Superior temporal gyrus (tissue), 1 donor: ENCODE results near the gene KAT2A.
"Not testable (repeated sequence)": the region's sequence is repeated elsewhere in the genome, so short reads cannot be mapped to it uniquely, and the experiment has no call there.

ENCODE experiments used
- DNase-seq: peaks from one replicate; pipeline ENCODE4 v3.0.0-alpha.2; 2016; ENCODE audit errors: extremely low spot score

Gene KAT2A

DNA sequence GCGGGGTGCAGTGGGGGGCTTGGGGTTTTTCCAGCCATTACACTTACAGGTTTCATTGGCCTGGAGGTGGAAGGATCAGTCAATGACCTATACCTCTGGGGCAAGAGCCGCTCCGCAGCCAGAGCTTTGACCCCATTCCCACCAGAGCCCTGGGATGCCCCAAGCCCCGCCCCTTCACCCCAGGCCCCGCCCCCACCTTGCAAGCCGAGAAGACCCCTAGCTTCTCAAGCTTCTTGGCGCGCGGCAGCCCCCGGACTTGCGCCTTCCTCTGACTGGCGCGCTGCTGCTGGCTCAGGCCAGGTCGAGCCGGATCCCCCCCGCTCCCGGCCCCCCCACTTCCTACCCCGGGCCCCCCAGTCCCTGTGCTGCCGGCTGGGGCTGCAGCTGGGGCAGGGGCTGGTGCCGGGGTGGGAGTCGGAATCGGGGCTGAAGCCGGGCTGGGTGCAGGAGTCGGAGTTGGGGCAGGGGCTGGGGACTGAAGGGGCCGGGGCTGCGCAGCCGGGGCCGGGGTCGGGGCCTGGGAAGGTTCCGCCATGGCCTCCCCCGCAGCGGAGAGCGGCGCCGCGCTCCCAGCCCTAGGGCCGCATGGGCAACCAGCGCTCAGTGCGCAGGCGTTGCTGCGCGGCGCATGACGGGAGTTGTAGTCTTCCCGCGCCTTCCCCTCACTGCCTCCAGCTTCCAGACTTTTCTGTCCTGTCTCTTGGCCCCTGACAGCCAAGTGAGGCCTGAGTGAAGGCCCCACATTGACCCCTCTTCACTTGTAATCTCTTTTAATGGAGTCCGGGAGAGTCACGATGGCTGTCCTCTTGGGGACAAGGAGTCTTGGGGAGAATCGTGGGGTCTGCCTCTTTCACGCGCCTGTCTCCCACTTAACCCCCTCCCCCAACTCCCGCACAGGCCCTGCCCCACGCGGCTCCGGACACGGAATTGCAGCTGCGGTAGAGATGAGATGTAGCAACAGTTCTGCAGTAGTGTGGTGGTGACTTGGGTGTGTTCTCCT lies at the start of gene KAT2A:
TSS of gene KAT2A (minus strand) at position 598 of the 1,000 bp plus-strand sequence. CDS start at position 535, 63 bp downstream.
- DNase-seq = peak; percentile 94

DNA sequence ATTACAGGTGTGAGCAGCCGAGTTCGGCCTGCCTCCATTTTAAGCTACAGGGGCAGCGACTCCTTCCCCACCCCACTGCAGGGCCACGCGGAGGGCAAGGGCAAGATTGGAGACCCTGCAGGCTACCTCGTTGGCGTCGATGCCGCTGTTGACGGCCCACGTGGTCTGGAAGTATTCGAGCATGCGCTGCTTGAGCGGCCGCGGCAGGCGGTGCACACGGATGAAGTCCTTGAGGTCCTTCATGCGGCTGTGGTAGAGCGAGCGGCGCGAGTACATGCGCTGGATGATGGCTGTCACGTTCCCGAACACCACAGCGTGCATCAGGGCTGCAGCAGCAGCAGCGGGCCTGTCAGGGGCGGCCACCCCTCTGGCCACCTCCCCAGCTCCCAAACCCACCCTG lies 48.2 kb upstream of the KAT2A start:
- DNase-seq = no peak

DNA sequence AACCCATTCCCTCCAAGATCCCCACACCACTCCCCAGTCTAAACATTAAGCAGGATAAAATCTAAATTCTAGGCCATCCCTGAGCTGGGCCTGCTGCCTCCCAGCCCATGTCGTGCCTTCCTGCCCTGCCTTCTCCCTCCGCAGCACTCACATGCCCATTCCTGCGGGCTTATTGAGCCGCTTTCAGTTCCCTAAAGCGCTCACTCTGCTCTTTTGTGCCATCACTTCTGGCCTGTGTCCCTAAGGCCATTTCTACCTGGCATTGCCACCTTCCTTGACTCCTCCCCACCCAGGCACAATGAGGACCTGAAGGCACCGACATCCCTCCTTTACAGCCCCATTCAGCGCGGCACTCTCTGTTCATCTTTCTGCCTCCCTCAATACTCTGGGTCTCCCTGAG lies 46.6 kb upstream of the KAT2A start:
- DNase-seq = no peak

DNA sequence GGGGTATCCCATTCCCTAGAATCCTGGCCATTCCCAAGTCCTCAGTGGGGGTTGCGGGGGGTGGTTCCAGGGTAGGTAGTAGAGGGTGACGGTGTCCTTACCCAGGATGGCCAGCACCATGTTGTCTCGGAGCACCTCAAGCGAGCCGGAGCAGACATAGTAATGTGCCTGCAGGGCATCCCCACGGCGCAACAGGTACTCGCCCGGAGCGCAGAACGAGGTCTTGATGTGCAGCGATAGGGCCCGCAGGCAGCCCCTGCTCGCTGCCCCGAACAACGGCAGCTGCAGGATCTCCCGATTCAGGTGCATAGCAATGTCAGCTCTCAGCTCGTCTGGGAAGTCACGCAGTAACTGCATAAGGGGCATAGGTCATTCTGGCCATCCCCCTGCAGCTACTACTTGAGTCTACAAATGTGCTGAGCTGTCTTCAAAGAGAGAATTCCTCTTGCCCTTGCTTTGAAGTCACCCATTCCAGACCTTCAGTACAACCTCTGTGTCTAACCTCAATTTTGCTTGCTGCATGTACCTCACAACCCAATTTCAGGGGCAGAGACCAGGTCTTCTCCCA lies 45.1 kb upstream of the KAT2A start:
- no peak for DNase-seq

DNA sequence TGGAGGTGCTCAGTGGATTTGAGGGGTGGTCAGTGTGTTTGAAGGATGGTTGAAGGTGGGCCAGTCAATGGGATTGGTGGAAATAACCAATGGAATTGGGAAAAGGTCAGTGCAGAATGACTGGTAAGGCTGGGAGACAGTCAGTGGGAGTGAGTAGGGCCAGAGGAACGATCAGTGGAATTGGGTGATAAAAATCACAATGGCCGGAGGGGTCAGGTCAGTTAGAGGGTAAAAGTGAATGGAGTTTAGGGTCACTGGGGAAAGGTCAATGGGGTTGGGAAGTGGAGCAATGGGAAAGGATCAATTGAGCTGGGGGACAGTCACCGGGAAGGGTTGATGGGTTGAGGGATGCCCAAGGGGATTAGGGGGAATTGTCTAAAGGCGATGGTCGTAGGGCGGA lies 44.6 kb upstream of the KAT2A start:
- DNase-seq = no peak

DNA sequence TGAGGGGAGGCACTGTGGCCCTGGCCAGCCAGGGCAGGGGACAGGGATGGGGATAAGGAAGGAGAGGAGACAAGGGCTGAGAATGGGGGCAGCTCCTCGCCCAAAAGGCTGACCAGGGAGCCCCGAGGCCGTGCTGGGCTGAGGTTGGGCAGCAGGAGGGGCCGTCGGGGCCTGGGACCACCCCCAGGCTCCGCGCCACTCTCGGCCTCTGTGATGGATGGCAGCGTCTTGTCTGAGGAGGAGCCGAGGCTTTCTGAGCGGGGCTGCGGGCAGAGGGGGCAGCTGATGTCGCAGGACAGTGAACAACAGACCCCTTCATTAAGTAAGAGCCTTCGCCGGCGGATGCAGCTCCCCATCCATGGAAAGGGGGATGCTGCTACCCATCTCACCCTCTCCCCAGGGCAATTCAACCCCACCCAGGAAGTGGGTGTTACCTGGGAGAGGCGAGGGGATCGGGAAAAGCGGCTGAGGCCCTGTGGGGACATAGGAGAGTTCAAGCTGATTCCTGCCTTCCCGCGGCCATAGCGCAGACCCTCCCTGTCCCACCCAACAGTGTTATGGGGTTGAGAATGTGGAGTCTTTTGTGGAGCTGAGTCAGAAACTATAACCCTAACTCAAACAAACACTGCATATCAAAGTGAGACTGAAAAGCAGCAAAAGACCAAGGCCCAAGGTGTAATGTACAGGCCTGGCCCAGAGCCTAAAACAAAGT lies 42.7 kb upstream of the KAT2A start:
- no peak for DNase-seq

DNA sequence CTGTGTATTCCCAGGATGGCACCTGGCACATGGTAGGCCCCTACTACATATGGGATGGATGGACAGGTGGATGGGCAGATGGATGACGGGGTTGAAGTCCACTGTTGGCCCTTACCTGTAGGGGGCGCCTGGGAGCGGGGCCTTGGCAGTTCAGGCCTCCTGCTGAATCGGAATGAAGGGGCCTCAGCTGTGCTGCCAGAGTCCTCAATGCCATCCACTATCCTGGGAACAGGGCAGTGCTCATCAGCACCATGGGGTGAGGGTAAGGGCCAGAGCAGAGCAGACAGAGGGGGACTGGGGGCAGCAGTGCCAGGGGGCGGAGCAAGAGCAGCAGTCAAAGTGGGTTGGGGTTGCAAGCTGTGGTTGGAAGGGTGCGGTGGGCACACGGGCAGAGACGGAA lies 41.9 kb upstream of the KAT2A start:
- DNase-seq = no peak

DNA sequence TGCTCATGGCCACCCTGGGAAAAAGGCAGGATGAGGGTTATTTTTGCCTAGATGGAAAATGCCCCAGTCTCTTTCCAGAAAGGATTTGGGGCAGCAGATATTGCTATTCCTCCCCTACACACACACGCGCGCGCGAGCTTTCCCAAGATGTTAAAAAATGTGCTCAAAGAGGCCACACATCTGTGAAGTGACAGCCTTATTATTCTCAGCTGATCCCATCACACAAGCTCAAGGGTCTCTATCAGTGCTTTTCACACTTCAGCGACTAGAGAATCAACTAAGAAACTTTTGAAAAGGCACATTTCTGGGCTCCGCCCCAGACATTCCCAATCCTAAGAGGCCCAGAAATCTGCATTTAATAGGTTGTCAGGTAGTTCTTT lies 39.4 kb upstream of the KAT2A start:
- DNase-seq = no peak

DNA sequence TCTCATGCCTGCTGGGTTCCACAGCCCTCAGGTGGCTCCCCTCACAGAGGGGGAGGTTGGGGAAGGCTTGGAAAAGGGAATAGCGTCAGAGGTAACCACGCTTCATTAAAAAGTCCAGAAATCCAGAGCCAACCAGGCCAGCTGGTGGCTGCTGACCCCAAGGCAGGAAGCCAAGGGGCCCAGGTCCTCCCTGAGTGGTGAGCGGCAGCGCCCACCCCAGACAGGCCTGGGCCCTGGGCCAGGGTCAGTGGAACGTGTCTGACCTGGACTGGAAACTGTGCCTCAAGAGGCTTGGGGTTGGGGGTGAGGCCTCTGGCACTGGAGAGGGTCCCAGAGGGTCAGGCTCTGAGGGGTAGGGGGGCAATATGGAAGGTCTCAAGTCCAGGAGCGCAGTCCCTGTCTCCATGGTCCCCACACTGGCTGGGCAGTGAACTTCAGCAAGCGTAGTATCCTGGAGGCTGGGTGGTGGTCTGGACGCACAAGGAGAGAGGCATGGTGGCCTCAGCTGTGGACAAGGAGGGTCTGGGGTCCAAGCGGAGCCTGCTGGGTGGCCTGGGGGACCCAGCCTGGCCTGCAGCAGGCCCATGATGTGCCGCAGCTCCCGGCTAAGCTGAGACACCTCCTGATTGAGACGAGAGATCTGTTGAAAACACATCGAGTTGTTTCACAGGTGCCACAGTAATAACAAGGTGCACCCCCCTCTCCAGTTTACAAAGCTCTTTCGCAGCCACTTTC lies 38.8 kb upstream of the KAT2A start:
- DNase-seq = no peak

DNA sequence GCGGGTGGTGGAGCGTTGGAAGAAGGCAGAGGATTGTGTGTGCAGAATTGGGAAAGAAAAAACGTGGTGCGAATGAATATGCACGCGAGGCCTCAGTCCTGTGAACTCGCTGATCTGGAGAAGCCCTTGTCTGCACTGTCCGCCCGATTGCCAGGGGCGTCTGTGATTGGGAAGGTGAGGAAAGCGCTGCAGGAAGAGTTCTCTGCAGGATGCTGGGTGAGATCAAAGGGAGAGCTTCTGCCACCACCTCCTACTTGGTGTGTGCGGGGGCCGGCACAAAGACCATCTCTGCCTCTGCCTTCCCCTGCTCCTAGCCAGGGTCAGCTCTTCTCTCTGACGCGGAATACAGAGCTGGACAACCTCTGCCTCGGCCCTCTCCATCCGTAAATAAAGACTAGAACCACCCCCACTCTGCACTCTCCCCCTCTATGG lies 34.5 kb upstream of the KAT2A start:
- no peak for DNase-seq

DNA sequence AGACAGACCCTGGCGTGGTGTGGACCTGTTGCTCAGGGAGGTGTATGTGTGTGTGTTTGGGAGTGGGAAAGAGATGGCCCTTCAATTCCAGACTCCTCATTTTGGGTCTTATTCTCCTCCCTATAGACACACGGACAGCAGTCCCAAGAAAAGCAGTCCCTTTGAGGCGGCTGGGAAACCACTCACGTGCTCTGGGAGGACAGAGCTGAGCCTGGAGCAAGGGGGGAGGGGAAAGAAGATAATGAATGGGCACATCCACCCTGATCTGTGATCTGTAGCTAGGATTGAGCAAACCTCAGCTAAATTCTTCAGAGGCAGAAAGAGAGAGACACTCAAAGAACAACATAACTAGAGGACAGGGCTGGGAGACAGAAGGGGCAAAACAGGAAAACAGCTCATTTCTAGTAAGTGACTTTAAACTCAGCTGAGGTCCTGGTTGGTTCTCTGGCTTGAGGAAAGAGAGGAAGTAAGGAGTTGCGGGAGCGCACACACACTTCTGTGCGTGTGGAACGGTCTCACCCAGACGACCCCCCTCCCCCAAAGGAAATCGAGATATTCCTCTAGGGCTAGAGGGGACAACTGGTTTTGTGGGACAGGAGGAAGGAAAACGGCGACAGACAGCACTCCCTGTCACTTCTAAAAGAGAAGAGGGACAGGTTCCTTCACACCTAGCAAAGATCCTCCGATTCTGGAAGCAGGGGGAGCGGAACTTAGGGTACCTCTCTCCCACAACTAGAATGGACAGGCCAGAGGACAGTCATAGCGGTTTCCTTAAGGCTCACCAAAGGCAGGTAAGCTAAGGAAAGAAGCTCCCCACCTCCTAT lies 33.0 kb upstream of the KAT2A start:
- no peak for DNase-seq

DNA sequence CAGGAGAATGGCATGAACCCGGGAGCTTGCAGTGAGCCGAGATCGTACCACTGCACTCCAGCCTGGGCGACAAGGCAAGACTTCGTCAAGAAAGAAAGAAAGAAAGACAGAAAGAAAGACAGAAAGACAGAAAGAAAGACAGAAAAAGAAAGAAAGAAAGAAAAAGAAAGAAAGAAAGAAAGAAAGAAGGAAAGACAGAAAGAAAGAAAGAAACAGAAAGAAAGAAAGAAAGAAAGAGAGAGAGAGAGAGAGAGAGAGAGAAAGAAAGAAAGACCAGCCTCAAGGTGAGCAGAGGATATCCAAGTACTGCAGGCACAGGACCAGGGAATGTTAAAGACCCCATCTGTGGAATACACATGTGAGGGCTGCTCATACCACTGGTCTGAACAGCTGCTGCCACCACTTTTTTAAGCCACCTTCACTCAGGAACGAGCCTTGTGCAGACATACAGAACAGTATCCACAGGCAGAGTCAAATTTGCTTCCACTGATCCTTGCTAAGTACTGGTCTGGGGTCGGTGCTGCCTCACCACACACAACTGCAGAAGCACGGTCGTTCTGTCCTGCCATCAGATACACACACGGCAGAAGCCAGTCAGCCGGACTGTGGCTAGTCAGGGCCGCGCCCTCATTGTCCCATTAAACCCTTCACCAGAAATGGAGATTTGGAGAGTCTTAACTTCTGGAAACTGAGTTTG lies 25.9 kb upstream of the KAT2A start:
- no peak for DNase-seq

DNA sequence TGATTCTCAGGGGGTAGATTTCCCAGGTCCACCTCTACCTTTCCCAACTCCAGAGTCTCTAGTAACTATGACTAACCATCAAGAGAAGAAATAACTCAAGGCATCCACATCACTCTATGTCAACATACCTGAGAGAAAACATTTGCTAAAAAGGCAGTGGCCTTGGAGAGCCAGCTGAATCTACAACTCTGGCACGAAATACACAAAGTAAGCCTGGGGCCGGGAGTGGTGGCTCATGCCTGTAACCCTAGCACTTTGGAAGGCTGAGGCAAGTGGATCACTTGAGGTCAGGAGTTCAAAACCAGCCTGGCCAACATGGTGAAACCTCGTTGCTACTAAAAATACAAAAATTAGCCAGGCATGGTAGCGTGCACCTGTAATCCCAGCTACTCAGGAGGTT lies 22.0 kb upstream of the KAT2A start:
- DNase-seq = not testable (repeated sequence)

DNA sequence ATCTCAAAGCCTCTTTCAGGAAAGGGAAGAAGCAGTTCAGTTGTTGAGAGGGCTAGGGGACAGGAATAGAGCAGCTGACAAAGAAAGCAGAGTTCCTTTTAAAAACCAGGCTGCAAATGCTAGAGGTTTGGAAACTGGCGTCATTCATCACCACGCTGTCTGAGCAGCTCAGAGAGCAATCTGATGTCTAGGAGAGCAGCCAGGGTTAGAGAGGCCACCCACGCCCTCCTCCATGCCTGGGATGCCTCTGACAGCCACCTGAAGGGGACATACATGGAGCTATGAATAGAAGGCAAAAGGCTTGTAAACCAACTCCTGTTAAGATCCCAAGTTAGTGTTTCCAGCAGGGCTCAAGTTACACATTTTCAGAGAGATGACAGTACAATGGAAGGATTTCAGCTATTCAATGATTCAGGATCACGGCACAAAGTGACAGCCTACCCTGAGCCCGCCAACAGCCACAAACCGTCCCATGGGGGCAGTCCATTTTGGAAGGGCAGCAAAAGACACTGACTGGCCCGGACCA lies 21.3 kb upstream of the KAT2A start:
- no peak for DNase-seq

DNA sequence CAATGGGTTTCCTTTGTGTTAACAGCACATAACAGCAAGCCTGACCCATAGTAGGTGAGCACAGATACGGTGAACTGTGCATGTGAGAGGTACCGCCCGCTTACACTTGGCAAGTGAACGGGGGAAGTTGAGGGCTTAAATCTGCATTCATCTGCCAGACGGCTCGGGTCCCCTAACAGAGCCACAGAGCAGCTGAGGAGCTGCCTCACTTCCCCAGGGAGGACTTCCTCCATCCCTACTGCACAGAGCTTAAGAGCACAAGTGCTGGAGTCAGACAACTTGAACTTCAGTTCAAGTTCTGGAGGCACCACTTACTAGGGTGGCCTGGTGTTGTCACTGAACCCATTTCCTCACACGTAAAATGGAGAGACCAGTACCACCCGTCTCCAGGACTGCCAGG lies 20.2 kb upstream of the KAT2A start:
- no peak for DNase-seq

DNA sequence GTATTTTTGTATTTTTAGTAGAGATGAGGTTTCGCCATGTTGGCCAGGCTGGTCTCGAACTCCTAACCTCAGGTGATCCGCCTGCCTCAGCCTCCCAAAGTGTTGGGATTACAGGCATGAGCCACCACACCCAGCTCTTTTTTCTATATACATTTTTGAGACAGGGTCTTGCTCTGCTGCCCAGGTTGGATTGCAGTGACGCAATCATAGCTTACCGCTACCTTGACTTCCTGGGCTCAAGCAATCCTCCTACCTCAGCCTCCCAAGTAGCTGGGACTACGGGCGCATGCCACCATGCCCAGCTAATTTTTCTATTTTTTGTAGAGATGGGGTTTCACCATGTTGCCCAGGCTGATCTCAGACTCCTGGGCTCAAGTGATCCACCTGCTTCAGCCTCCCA lies 19.5 kb upstream of the KAT2A start:
- DNase-seq = not testable (repeated sequence)

DNA sequence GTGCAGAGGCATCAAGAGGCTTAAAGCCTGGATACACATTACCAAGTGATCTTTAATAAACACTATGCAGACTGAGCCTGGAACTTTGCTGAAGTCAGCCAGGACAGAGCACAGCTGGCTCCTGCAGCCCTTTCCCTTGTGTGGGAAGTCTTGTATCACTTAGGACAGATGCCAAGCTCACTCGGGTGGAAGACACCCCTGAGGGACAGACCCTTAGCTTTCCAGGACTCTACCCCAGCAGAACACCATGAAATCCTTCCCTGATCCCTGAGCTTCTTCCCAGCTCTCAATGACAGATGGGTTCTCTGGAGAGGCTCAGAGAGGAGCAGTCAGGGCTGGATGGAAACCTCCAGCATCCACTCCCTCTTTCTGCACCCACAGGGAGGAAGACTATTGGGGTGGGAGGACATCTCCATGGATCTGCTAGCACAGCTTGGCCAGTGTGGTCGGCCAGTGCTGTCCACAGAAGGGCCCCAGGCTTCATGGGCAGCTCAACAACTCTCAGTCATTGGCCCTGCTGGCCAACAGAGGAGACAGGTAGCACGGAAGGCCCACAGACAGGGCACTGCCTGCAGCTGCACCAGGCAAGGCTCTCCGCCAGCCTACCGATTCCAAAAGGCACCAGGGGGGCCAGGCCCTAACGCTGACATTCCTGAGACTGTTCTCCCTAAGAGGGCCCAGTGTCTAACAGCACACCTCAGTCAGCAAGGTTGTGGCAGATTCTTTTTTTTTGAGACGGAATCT lies 17.8 kb upstream of the KAT2A start:
- DNase-seq = no peak

DNA sequence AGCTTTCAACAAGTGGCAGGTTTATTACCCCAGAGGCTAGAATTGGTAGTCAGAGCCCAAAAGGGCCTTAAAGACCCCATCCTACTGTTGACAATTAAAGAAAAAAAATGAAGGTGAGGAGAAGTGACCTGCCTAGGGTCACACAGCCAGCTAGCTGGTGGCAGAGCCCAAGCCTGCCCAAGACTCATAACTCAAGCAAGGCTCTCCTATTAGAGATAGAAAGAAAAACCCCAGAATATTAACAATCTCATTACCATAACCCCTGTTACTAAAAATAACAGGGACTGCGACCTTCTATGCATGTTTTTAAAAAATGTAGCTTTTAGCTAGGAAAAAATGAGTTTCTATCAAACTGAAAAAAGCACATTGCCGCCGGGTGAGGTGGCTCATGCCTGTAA lies 15.5 kb upstream of the KAT2A start:
- DNase-seq = no peak
